ENCODE measurements around the gene AMMECR1.

Gene AMMECR1

DNA sequence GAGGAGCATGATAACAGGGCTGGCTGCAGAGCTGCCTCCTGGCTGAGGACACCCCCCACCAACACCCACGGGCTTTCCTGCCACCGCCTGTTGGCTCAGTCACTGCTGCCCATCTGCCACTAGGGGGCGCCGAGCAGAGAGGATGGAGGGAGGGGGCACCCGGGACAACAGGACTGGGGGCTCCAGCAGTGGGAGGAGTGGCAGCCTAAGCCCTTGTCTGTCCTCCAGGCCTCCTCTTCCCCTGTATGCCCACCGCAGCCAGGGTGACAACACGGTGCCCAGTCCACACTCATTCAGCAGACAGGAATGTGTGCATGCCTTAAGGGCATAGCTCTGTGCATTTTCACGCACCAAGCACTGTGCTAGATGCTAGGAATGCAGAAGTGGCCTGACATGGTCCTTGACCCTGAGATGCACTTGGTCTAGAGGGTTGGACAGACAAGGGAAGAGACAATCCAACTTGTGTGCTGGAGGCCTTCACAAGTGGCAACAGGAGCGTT is 149.9 kb downstream of the AMMECR1 start:
- Histone ChIP-seq H3K36me3 (no peaks in the 10 kb centered on the region), H3K27me3 (no peaks in the 10 kb centered on the region), H3K4me1 (no peaks in the 10 kb centered on the region), H3K9me3 (no peaks in the 10 kb centered on the region), H3K27ac (no peak overlapping the region), H3K4me3 (no peak overlapping the region)
- intact Hi-C loops (cut with DNase I; ENCODE audit: low total_unique reads) = no loop called here
- DNase-seq = no peak
- TF ChIP-seq, protein P1, sequence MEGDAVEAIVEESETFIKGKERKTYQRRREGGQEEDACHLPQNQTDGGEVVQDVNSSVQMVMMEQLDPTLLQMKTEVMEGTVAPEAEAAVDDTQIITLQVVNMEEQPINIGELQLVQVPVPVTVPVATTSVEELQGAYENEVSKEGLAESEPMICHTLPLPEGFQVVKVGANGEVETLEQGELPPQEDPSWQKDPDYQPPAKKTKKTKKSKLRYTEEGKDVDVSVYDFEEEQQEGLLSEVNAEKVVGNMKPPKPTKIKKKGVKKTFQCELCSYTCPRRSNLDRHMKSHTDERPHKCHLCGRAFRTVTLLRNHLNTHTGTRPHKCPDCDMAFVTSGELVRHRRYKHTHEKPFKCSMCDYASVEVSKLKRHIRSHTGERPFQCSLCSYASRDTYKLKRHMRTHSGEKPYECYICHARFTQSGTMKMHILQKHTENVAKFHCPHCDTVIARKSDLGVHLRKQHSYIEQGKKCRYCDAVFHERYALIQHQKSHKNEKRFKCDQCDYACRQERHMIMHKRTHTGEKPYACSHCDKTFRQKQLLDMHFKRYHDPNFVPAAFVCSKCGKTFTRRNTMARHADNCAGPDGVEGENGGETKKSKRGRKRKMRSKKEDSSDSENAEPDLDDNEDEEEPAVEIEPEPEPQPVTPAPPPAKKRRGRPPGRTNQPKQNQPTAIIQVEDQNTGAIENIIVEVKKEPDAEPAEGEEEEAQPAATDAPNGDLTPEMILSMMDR (IDR thresholded peaks at IDR 0.05) = peak in 1 of 2 experiments; percentile 26

DNA sequence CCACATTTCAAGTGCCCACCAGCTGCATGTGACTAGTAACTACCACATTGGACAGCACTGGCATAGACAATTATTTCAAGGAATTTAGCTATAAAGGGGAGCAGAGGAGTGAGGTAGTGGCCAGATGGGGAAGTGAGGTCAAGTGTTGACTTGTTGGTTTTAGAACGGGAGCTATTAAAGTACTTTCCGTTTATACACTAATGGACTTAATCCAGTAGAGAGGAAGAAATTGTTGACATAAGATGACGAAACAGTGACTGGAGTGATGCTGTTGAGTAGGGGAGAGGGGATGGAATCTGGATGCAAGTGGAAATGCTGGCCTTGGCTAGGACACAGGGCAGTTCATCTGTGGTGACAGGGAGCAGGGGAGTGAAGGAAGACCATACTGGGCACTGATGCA is 154.4 kb downstream of the AMMECR1 start:
- Histone ChIP-seq H3K4me3 (no peak overlapping the region), H3K4me1 (no peaks in the 10 kb centered on the region), H3K27ac (no peak overlapping the region), H3K9me3 (no peaks in the 10 kb centered on the region), H3K27me3 (no peaks in the 10 kb centered on the region), H3K36me3 (no peaks in the 10 kb centered on the region)
- no peak for DNase-seq
- TF ChIP-seq, protein P1 (IDR thresholded peaks at IDR 0.05) = no peak
- intact Hi-C loops (cut with DNase I; ENCODE audit: low total_unique reads) = no loop called here

DNA sequence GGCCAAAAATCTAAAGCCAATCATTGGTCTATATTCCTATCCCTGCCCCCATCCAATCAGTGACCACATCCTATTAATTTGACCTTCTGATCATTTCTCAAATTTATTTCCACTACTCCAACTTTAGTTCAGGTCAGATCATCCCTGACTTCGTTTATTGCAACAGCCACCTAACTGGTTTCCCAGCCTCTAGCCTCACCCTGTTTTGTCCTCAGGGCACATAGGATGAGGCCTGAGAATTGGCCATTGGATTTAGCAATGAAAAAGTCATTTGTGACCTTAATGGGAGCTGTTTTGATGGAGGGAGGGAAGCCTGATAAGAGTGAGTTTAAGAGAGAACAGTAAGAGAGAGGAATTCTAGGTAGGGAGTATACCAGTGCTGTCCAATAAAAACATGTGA is 155.0 kb downstream of the AMMECR1 start:
- Histone ChIP-seq H3K4me3 (no peak overlapping the region), H3K27me3 (no peaks in the 10 kb centered on the region), H3K27ac (no peak overlapping the region), H3K9me3 (no peaks in the 10 kb centered on the region), H3K4me1 (no peaks in the 10 kb centered on the region), H3K36me3 (no peaks in the 10 kb centered on the region)
- DNase-seq = no peak
- TF ChIP-seq, protein P1 (IDR thresholded peaks at IDR 0.05) = no peak
- intact Hi-C loops (cut with DNase I; ENCODE audit: low total_unique reads) = no loop called here

DNA sequence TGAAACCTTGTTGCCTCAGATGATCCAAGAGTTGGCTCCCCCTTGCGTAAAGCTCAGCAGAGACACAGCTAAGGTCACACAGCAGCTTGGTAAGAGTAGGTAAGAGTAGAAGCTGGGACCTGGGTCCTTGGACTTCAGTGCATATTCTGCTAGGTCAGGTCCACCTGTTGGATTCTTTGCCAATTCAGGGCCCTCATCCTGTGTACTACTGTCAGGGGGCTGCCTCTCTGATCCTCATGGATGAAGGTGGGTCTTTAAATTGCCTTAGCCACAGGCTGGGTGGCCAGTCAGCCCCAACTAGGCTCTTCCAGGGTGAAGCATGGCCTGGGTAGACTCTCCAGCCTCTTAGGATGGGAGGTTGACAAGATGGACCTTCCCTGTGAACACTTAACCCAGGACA is 155.8 kb downstream of the AMMECR1 start:
- no peak overlapping the region for H3K4me3 ChIP-seq

DNA sequence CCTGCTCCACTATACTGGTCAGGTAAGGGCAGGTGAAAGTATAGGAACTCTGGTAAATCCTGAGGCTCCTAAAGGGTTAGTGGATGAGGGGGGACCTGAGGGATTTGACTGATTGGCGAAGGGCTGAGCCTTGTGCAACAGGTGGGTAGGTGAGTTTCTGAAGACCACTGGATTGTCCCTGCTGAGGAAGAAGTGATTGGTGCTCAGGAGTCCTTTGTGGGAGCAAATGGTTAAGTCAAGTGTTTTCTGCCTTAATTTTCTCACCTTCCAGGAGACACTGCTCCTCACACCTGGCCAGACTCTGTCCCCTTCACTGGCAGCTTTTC is 156.6 kb downstream of the AMMECR1 start:
- TF ChIP-seq, protein P1 (IDR thresholded peaks at IDR 0.05) = no peak
- no peaks in the 10 kb centered on the region for H3K4me1 ChIP-seq
- H3K9me3 ChIP-seq = no peaks in the 10 kb centered on the region
- no peak overlapping the region for H3K27ac ChIP-seq
- intact Hi-C loops (cut with DNase I; ENCODE audit: low total_unique reads) = no loop called here
- no peaks in the 10 kb centered on the region for H3K27me3 ChIP-seq
- no peak for DNase-seq
- no peak overlapping the region for H3K4me3 ChIP-seq
- no peaks in the 10 kb centered on the region for H3K36me3 ChIP-seq

More for the DNA sequence above, 155.8 kb downstream of the AMMECR1 start:
- no peaks in the 10 kb centered on the region for H3K4me1 ChIP-seq
- TF ChIP-seq, protein P1 (IDR thresholded peaks at IDR 0.05) = no peak
- no peak for DNase-seq
- H3K27ac ChIP-seq = no peak overlapping the region
- H3K9me3 ChIP-seq = no peaks in the 10 kb centered on the region
- intact Hi-C loops (cut with DNase I; ENCODE audit: low total_unique reads) = no loop called here
- no peaks in the 10 kb centered on the region for H3K36me3 ChIP-seq
- H3K27me3 ChIP-seq = no peaks in the 10 kb centered on the region

DNA sequence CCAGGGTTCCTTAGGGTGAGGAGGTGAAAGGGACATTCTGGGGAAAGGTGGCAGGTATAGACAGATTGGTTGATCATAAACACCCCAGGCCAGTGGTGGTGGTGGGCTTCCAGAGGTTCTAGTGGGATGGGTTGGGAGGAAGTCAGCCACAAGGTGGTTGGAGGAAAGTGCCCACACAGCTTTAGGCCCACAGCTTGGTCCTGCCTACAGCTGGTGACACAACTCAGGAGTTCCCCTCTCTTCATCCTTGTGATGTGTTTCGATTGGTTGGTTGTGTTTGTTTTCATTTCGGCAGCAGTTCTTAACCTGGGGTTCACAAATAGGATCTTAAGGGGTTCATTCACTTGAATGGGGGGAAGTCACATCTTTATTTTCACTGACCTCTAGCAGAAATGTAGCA is 158.0 kb downstream of the AMMECR1 start:
- Histone ChIP-seq H3K36me3 (no peaks in the 10 kb centered on the region), H3K27me3 (no peaks in the 10 kb centered on the region)
- intact Hi-C loops (cut with DNase I; ENCODE audit: low total_unique reads) = loop anchor here (2.0 kb wide), 1 partner anchor 251 kb away; no protein-coding TSS in a partner anchor

More for the DNA sequence above, 158.0 kb downstream of the AMMECR1 start:
- no peak for DNase-seq
- Histone ChIP-seq H3K4me1 (no peaks in the 10 kb centered on the region), H3K27ac (no peak overlapping the region), H3K9me3 (no peaks in the 10 kb centered on the region), H3K4me3 (no peak overlapping the region)
- TF ChIP-seq, protein P1 (IDR thresholded peaks at IDR 0.05) = no peak

All from tibial artery (tissue), 4 donors.